ENCODE data around the gene PANK2. TPM values are rescaled to one million over a fixed set of nuclear protein-coding genes. Genes with fewer than 3 reads are reported as not detected.

The PANK2 gene
- total and polyA plus RNA-seq, 2 of the 8 experiments (the other 6 are each of a cell fraction or from before 2014, with no cell fraction given) = 17.1 to 57.5 TPM

DNA sequence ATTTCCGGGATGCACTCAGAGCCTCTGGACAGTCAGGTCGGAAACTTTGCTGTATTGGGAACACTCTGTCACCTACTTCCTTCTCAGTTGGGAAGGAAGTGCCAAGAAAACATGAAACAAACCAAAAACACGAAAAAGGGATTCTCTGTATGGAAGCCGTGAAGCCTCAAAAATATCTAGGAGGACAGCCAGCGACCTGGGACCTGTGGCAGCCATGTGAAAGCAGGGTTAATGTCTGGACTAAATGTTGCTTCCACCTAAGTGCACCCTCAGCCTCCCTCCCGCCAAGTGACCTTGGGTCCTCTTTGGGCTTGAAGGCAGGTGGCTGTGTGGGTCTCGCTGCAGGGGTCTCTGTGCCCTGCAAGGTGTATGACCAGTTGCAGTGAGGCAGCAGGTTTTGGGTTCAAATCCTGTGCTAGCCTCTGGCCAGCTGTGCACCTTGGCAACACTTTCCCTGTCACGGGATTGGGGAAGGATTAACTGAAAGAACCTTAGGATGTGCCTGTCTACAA is 41.7 kb upstream of the PANK2 start (continued):
- TF ChIP-seq SUZ12 (IDR thresholded peaks at IDR 0.05; ENCODE audit: low read length) = no peak
- no peak for TF ChIP-seq MAFK (IDR thresholded peaks at IDR 0.05; ENCODE audit: low read depth, low read length)
